Measurements from ENCODE around the gene SUCNR1. TPM values are rescaled to one million over a fixed set of nuclear protein-coding genes. Genes with fewer than 3 reads are reported as not detected.

Gene SUCNR1
- total RNA-seq, 1 experiment from 2014 or later, result not detected

GRCh38 chr3:151925876-151926275, 52.4 kb downstream of the SUCNR1 start:
- Histone ChIP-seq H3K27me3 (ENCODE audit: insufficient read depth, low read length) (no peaks in the 10 kb centered on the region), H2AFZ (ENCODE audit: low read length) (no peak overlapping the region), H3K79me1 (ENCODE audit: insufficient read depth, low read depth, low read length, poor library complexity, severe bottlenecking) (no peaks in the 10 kb centered on the region), H3K79me2 (ENCODE audit: insufficient read depth, low read length) (no peaks in the 10 kb centered on the region), H4K5ac (ENCODE audit: insufficient read length, low read depth, low read length) (no peak overlapping the region), H3K9me3 (ENCODE audit: control insufficient read depth, low read depth, low read length) (no peaks in the 10 kb centered on the region), H3K4ac (ENCODE audit: low read depth, low read length) (no peak overlapping the region), H4K8ac (replicated peaks; ENCODE audit: insufficient read length, low read depth, low read length) (no peak overlapping the region), H3K4me1 (ENCODE audit: insufficient read depth, low read length) (no peaks in the 10 kb centered on the region), H3T11ph (ENCODE audit: low read length) (no peak overlapping the region), H2BK5ac (ENCODE audit: insufficient read length, low read length) (no peak overlapping the region), H3K23ac (ENCODE audit: insufficient read length, low read depth, low read length) (no peak overlapping the region), H3K9ac (ENCODE audit: extremely low read depth, insufficient read length, low read length) (no peak overlapping the region), H2BK12ac (ENCODE audit: insufficient read length, low read depth, low read length) (no peak overlapping the region), H4K20me1 (ENCODE audit: control insufficient read depth, insufficient read depth, insufficient read length) (no peaks in the 10 kb centered on the region), H3K18ac (ENCODE audit: insufficient read length, low read depth, low read length) (no peak overlapping the region), H3K56ac (ENCODE audit: insufficient read length, low read depth, low read length) (no peak overlapping the region), H2BK120ac (ENCODE audit: low read depth, low read length, poor library complexity, severe bottlenecking) (no peak overlapping the region), H2AK5ac (ENCODE audit: insufficient read length, low read length) (no peak overlapping the region), H4K91ac (ENCODE audit: insufficient read length, low read depth, low read length) (no peak overlapping the region), H3K14ac (ENCODE audit: insufficient read depth, low read length) (no peak overlapping the region), H3K4me2 (ENCODE audit: insufficient read depth, insufficient read length, low read length) (no peak overlapping the region), H2BK20ac (ENCODE audit: low read depth, low read length, poor library complexity, severe bottlenecking) (no peak overlapping the region), H3K27ac (ENCODE audit: insufficient read length, low read depth, low read length) (no peak overlapping the region), H3K23me2 (ENCODE audit: insufficient read length, low read depth, low read length, poor library complexity, severe bottlenecking) (no peaks in the 10 kb centered on the region), H2BK15ac (ENCODE audit: low read depth, low read length) (no peak overlapping the region)
- H3K27ac Mint-ChIP-seq, result 0 out of 7 replicates have a peak overlapping the region, but pooled peaks of 1 of the 3 experiments have one; percentile 78
- WGBS (ENCODE audit: extremely low coverage, insufficient read length, low lambda C conversion rate), result no CpG with 5 or more reads among the region's 2 CpGs
- TF ChIP-seq CTCF (conservative IDR thresholded peaks at IDR 0.05), result no peak
- no peaks in the 10 kb centered on the region for H3K27me3 Mint-ChIP-seq (ENCODE audit: low read depth)
- DNase-seq, result no peak
- peaks cover 0 to 4% (median 0%) of the 10 kb centered on the region in 3 experiments; a peak in 1 of 7 replicates for H3K36me3 Mint-ChIP-seq (ENCODE audit: insufficient read depth in 1 of 3, low read depth in 3 of 3)
- H3K9me3 Mint-ChIP-seq, result peaks cover 0 to 2% of the 10 kb centered on the region in 2 experiments; a peak in 2 of 5 replicates
- H3K4me3 Mint-ChIP-seq, result no peak overlapping the region
- peaks cover 4 to 5% of the 10 kb centered on the region in 2 experiments; a peak in 2 of 4 replicates for H3K4me1 Mint-ChIP-seq

Data from H9 (cell line).